ENCODE results near the gene EYS.

EYS gene

GRCh38 chr6:65248101-65248610 is 458.9 kb downstream of the EYS start:
- TF ChIP-seq POU6F1 (CRISPR knock-in tag; IDR thresholded peaks at IDR 0.05; ENCODE audit: borderline replicate concordance, low read depth) (no peak), BACH2 (CRISPR knock-in tag; IDR thresholded peaks at IDR 0.05; ENCODE audit: borderline replicate concordance) (no peak), ZNF565 (CRISPR knock-in tag; conservative IDR thresholded peaks at IDR 0.05; ENCODE audit: low read depth) (no peak), ZNF8 (CRISPR knock-in tag; IDR thresholded peaks at IDR 0.05) (no peak), TCF4 (CRISPR knock-in tag; IDR thresholded peaks at IDR 0.05; ENCODE audit: borderline replicate concordance) (no peak), RARB (CRISPR knock-in tag; IDR thresholded peaks at IDR 0.05) (no peak), ZNF70 (CRISPR knock-in tag; IDR thresholded peaks at IDR 0.05) (no peak), GLIS3 (CRISPR knock-in tag; IDR thresholded peaks at IDR 0.05) (no peak), ISL1 (CRISPR knock-in tag; IDR thresholded peaks at IDR 0.05) (no peak), ARNTL (CRISPR knock-in tag; IDR thresholded peaks at IDR 0.05; ENCODE audit: borderline replicate concordance, low read depth) (no peak), OSR1 (CRISPR knock-in tag; IDR thresholded peaks at IDR 0.05) (no peak), TOX (CRISPR knock-in tag; IDR thresholded peaks at IDR 0.05; ENCODE audit: borderline replicate concordance) (no peak), ESRRG (CRISPR knock-in tag; IDR thresholded peaks at IDR 0.05) (no peak), PATZ1 (CRISPR knock-in tag; IDR thresholded peaks at IDR 0.05; ENCODE audit: borderline replicate concordance) (no peak), ZFP30 (CRISPR knock-in tag; IDR thresholded peaks at IDR 0.05) (no peak), ZC3H10 (CRISPR knock-in tag; IDR thresholded peaks at IDR 0.05) (no peak), PPARA (CRISPR knock-in tag; IDR thresholded peaks at IDR 0.05; ENCODE audit: borderline replicate concordance) (no peak), TSHZ2 (CRISPR knock-in tag; IDR thresholded peaks at IDR 0.05) (no peak), CREB5 (CRISPR knock-in tag; IDR thresholded peaks at IDR 0.05; ENCODE audit: low read depth) (no peak)
- ATAC-seq: no peak

- ATAC-seq: no peak
- 0 out of 2 replicates have a peak, but pooled peaks have one; percentile 47 for TF ChIP-seq ISL1 (CRISPR knock-in tag; IDR thresholded peaks at IDR 0.05)
- TF ChIP-seq CSDC2 (CRISPR knock-in tag; IDR thresholded peaks at IDR 0.05): no peak
These were observed 475.4 kb downstream of the EYS start for GRCh38 chr6:65231616-65232015.

GRCh38 chr6:65229825-65230224 is 477.2 kb downstream of the EYS start:
- ATAC-seq: no peak
- no peak for TF ChIP-seq PPARA (CRISPR knock-in tag; IDR thresholded peaks at IDR 0.05; ENCODE audit: borderline replicate concordance)
- TF ChIP-seq ISL1 (CRISPR knock-in tag; IDR thresholded peaks at IDR 0.05): peak; percentile 82

- ATAC-seq: no peak
- TF ChIP-seq ZNF565 (CRISPR knock-in tag; conservative IDR thresholded peaks at IDR 0.05; ENCODE audit: low read depth): no peak
- no peak for TF ChIP-seq CREB5 (CRISPR knock-in tag; IDR thresholded peaks at IDR 0.05; ENCODE audit: low read depth)
- no peak for TF ChIP-seq ZC3H10 (CRISPR knock-in tag; IDR thresholded peaks at IDR 0.05)
- TF ChIP-seq POU6F1 (CRISPR knock-in tag; IDR thresholded peaks at IDR 0.05; ENCODE audit: borderline replicate concordance, low read depth): no peak
- no peak for TF ChIP-seq CSDC2 (CRISPR knock-in tag; IDR thresholded peaks at IDR 0.05)
- no peak for TF ChIP-seq ZFP30 (CRISPR knock-in tag; IDR thresholded peaks at IDR 0.05)
- no peak for TF ChIP-seq ZNF70 (CRISPR knock-in tag; IDR thresholded peaks at IDR 0.05)
- no peak for TF ChIP-seq PPARA (CRISPR knock-in tag; IDR thresholded peaks at IDR 0.05; ENCODE audit: borderline replicate concordance)
- TF ChIP-seq GLIS3 (CRISPR knock-in tag; IDR thresholded peaks at IDR 0.05): no peak
- no peak for TF ChIP-seq TOX (CRISPR knock-in tag; IDR thresholded peaks at IDR 0.05; ENCODE audit: borderline replicate concordance)
- no peak for TF ChIP-seq ZNF8 (CRISPR knock-in tag; IDR thresholded peaks at IDR 0.05)
- TF ChIP-seq PATZ1 (CRISPR knock-in tag; IDR thresholded peaks at IDR 0.05; ENCODE audit: borderline replicate concordance): no peak
- TF ChIP-seq TCF4 (CRISPR knock-in tag; IDR thresholded peaks at IDR 0.05; ENCODE audit: borderline replicate concordance): no peak
- TF ChIP-seq RARB (CRISPR knock-in tag; IDR thresholded peaks at IDR 0.05): no peak
These were observed 485.9 kb downstream of the EYS start for GRCh38 chr6:65221153-65221552.

All from SK-N-SH treated with all-trans-retinoic acid at 6 μM for 48 hours (cell line).